PC-3 (cell line): Measurements from ENCODE around the gene UBE2E1. TPM values are rescaled to one million over a fixed set of nuclear protein-coding genes. Genes with fewer than 3 reads are reported as not detected.
A peak's percentile ranks its signal among the peaks of the same experiment; 100 is the strongest.

Source experiments
- ATAC-seq: fragments of 200-7000 bp; cut with Tn5 transposase; 2 replicates; pipeline ENCODE4 v1.9.1; 2020; ENCODE audit warnings: mild to moderate bottlenecking, moderate library complexity
- BruUV-seq: library from RNA; stranded (reverse); fragments of 400-500 nt; replicated peaks from 2 replicates; lab custom pipeline; 2021; lab: Mats Ljungman, UMichigan
- CTCF ChIA-PET: fragments of 300-600 bp; sonication (Branson Sonifier 250); formaldehyde crosslinking; loops from one replicate; lab custom pipeline; 2022; ENCODE audit warnings: antibody characterized with exemption; lab: Charles Lee
- POLR2A ChIA-PET: fragments of 300-600 bp; sonication (Branson Sonifier 250); formaldehyde crosslinking; loops from one replicate; lab custom pipeline; 2022; ENCODE audit warnings: antibody characterized with exemption; ENCODE audit not compliant: unreplicated experiment; lab: Charles Lee
- DNase-seq: peaks from one replicate; pipeline ENCODE4 v3.0.0-alpha.2; 2015
- H2AFZ ChIP-seq: fragments of 300-600 bp; sonication (generic); 2 replicates; pipeline ENCODE4 v1.6.0; 2016; ENCODE audit warnings: antibody characterized with exemption, low read length
- H3F3A ChIP-seq: fragments of 300-600 bp; sonication (generic); one replicate; pipeline ENCODE4 v1.6.0; 2017; ENCODE audit warnings: antibody characterized with exemption, low read length, control low read depth, mild to moderate bottlenecking; ENCODE audit not compliant: unreplicated experiment
- H3K27ac ChIP-seq: fragments of 300-600 bp; sonication (generic); 2 replicates; pipeline ENCODE4 v1.5.1; 2016; ENCODE audit warnings: mild to moderate bottlenecking, low read length
- H3K27me3 ChIP-seq: fragments of 300-600 bp; sonication (generic); 2 replicates; pipeline ENCODE4 v1.6.1; 2016; ENCODE audit warnings: low read length, mixed read lengths
- H3K36me3 ChIP-seq: fragments of 300-600 bp; sonication (generic); 2 replicates; pipeline ENCODE4 v1.6.1; 2016; ENCODE audit warnings: low read depth, mixed run types, low read length, mixed read lengths
- H3K4me1 ChIP-seq: fragments of 300-600 bp; sonication (generic); 2 replicates; pipeline ENCODE4 v1.5.1; 2016; ENCODE audit warnings: low read length; ENCODE audit not compliant: insufficient read depth
- H3K4me2 ChIP-seq: fragments of 300-600 bp; sonication (generic); 2 replicates; pipeline ENCODE4 v1.6.0; 2016; ENCODE audit warnings: low read length
- H3K4me3 ChIP-seq: fragments of 300-600 bp; sonication (generic); 2 replicates; pipeline ENCODE4 v1.5.1; 2016; ENCODE audit warnings: mild to moderate bottlenecking, low read length, mixed read lengths
- H3K79me2 ChIP-seq: fragments of 300-600 bp; sonication (generic); 2 replicates; pipeline ENCODE4 v1.6.1; 2017; ENCODE audit warnings: low read length, mixed read lengths
- H3K9ac ChIP-seq: fragments of 300-600 bp; sonication (generic); 2 replicates; pipeline ENCODE4 v1.6.0; 2016; ENCODE audit warnings: mild to moderate bottlenecking, low read length
- H3K9me2 ChIP-seq: fragments of 300-600 bp; sonication (generic); replicated peaks from 2 replicates; pipeline ENCODE4 v1.6.1; 2016; ENCODE audit warnings: mixed run types, low read length, mixed read lengths
- H3K9me3 ChIP-seq: fragments of 300-600 bp; sonication (generic); 2 replicates; pipeline ENCODE4 v1.6.1; 2016; ENCODE audit warnings: low read length, mixed read lengths
- H4K20me1 ChIP-seq: fragments of 300-600 bp; sonication (generic); 2 replicates; pipeline ENCODE4 v1.6.1; 2016; ENCODE audit warnings: low read length, mixed read lengths
- EZH2 ChIP-seq: fragments of 300-600 bp; sonication (generic); IDR thresholded peaks from one replicate; pipeline ENCODE4 v1.6.1; 2017; ENCODE audit warnings: antibody characterized with exemption, mild to moderate bottlenecking, low read length; ENCODE audit not compliant: unreplicated experiment
- EZH2phosphoT487 ChIP-seq: fragments of 300-600 bp; sonication (generic); IDR thresholded peaks from 2 replicates; pipeline ENCODE4 v1.6.1; 2018; ENCODE audit warnings: mild to moderate bottlenecking, antibody characterized with exemption, low read length, borderline replicate concordance
- intact Hi-C: fragments of 100-400 bp; cut with micrococcal nuclease; formaldehyde crosslinking; loops from 2 replicates; pipeline ENCODE4 v1.9.0; 2023
- total RNA-seq: library from RNA; depleted of rRNA; stranded (reverse); fragments of >200 nt; gene quantifications from 2 replicates; pipeline ENCODE4 v1.2.3, GENCODE V29; 2014
- TF ChIP-seq, protein P1 (sequence below): fragments of 300-600 bp; sonication (generic); conservative IDR thresholded peaks from 2 replicates; pipeline ENCODE4 v1.5.1; 2017; ENCODE audit warnings: antibody characterized with exemption, low read depth, mild to moderate bottlenecking, low read length

Gene UBE2E1
- total RNA-seq, 1 experiment from 2014 or later, result 117 TPM

- no peak for ATAC-seq
- Histone ChIP-seq H3K4me1 (peaks cover 8% of the 10 kb centered on the region; the same call in 1 of the 2 replicates), H3K27ac (no peak overlapping the region), H3K36me3 (peaks cover 32% of the 10 kb centered on the region; the same call in 1 of the 2 replicates), H3F3A (no peaks in the 10 kb centered on the region), H3K27me3 (no peaks in the 10 kb centered on the region), H2AFZ (no peak overlapping the region), H3K9me2 (no peaks in the 10 kb centered on the region), H3K4me2 (no peak overlapping the region), H4K20me1 (peaks cover 17% of the 10 kb centered on the region), H3K9me3 (no peaks in the 10 kb centered on the region), H3K4me3 (no peak overlapping the region), H3K79me2 (peaks cover 42% of the 10 kb centered on the region), H3K9ac (no peak overlapping the region)
- TF ChIP-seq, protein P1, sequence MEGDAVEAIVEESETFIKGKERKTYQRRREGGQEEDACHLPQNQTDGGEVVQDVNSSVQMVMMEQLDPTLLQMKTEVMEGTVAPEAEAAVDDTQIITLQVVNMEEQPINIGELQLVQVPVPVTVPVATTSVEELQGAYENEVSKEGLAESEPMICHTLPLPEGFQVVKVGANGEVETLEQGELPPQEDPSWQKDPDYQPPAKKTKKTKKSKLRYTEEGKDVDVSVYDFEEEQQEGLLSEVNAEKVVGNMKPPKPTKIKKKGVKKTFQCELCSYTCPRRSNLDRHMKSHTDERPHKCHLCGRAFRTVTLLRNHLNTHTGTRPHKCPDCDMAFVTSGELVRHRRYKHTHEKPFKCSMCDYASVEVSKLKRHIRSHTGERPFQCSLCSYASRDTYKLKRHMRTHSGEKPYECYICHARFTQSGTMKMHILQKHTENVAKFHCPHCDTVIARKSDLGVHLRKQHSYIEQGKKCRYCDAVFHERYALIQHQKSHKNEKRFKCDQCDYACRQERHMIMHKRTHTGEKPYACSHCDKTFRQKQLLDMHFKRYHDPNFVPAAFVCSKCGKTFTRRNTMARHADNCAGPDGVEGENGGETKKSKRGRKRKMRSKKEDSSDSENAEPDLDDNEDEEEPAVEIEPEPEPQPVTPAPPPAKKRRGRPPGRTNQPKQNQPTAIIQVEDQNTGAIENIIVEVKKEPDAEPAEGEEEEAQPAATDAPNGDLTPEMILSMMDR, result no peak
- TF ChIP-seq EZH2phosphoT487, result no peak
- TF ChIP-seq EZH2, result no peak
- no TSS peak for BruUV-seq
- ChIA-PET POLR2A (no interaction called here), CTCF (no interaction called here)
- intact Hi-C loops, result no loop called here
- no peak for DNase-seq
Observed at GRCh38 chr3:23886311-23886710, 80.6 kb downstream of the UBE2E1 start.

GRCh38 chr3:23888617-23889228, 83.0 kb downstream of the UBE2E1 start:
- peak; percentile 72 for DNase-seq

More at GRCh38 chr3:23888617-23889228, 83.0 kb downstream of the UBE2E1 start:
- Histone ChIP-seq H2AFZ (no peak overlapping the region), H3K27me3 (no peaks in the 10 kb centered on the region), H3K4me1 (peaks cover 8% of the 10 kb centered on the region; the same call in 1 of the 2 replicates), H4K20me1 (peaks cover 17% of the 10 kb centered on the region), H3K4me3 (no peak overlapping the region), H3K79me2 (peaks cover 32% of the 10 kb centered on the region), H3K9ac (no peak overlapping the region), H3K4me2 (no peak overlapping the region), H3K9me2 (no peaks in the 10 kb centered on the region), H3F3A (no peaks in the 10 kb centered on the region), H3K36me3 (peaks cover 45% of the 10 kb centered on the region; the same call in 1 of the 2 replicates), H3K9me3 (no peaks in the 10 kb centered on the region), H3K27ac (no peak overlapping the region)
- peak; percentile 28; the same call in 1 of the 2 replicates for ATAC-seq
- CTCF ChIA-PET, result interaction anchor here (0.6 to 1.0 kb wide), 8 partner anchors 10 to 795 kb away, joined by 3 to 6 read pairs (median 3); partner anchors contain the start of genes NKIRAS1 and RPL15
- POLR2A ChIA-PET, result interaction anchor here (0.6 kb wide), 1 partner anchor 28 kb away, joined by 4 read pairs; the partner anchor contains the start of genes NKIRAS1 and RPL15
- TF ChIP-seq EZH2, result no peak
- no peak for TF ChIP-seq EZH2phosphoT487
- TF ChIP-seq, protein P1, result peak; percentile 93
- no TSS peak for BruUV-seq
- intact Hi-C loops, result loop anchor here (1.0 kb wide), 1 partner anchor 71 kb away; no protein-coding TSS in a partner anchor
